IPS-NIHi7 (cell line): Measurements from ENCODE around the gene LBH.
"Not testable (repeated sequence)": the region's sequence is repeated elsewhere in the genome, so short reads cannot be mapped to it uniquely, and the experiment has no call there.

Experiments used
- DNase-seq: peaks from one replicate; pipeline ENCODE4 v3.0.0; 2012; ENCODE audit warnings: mixed read lengths; ENCODE audit errors: extremely low spot score

LBH gene

GRCh38 chr2:30257266-30258214 is 26.2 kb downstream of the LBH start:
- DNase-seq: no peak

GRCh38 chr2:30259071-30259470 is 27.7 kb downstream of the LBH start:
- DNase-seq: no peak

DNA sequence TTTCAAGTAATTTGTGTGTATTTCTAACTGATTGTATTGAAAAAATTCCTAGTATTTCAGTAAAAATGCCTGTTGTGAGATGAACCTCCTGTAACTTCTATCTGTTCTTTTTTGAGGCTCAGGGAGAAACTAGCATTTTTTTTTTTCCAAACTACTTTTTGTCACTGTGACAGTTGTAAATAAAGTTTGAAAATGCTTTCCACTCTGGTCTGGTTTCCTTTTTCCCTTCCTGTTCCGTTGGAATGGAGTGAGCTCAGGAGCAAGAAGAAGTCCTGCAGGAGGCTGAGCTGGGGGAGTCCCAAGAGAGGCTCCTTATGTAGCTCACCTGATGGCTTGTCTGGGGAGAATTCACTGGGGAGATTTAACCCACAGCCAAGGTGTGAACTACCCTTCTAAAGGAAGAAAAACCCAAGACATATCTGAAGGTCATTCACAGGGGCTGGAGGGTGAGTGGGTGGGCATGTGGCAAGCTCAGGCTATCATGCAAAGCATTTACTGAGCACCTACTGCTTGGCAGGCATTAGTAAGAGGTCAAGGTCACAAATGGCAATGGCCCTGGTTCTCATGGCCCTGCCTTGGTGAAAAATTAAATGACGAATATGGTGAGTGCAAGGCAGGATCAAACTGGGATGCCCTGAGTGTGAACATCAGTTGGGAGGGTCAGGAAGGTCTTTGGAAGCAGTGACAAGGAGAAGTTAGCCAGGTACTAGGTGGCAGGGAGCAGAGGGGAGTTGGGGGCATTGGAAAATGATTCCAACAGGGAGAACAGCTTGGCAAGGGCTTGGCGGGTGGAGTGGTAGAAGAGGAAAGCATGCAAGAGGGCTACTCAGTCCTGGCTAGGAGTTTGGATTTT is 28.7 kb downstream of the LBH start:
- no peak for DNase-seq

GRCh38 chr2:30260941-30261340 is 29.6 kb downstream of the LBH start:
- DNase-seq: no peak

- no peak for DNase-seq
Observed at GRCh38 chr2:30261695-30262211, 30.4 kb downstream of the LBH start.

DNA sequence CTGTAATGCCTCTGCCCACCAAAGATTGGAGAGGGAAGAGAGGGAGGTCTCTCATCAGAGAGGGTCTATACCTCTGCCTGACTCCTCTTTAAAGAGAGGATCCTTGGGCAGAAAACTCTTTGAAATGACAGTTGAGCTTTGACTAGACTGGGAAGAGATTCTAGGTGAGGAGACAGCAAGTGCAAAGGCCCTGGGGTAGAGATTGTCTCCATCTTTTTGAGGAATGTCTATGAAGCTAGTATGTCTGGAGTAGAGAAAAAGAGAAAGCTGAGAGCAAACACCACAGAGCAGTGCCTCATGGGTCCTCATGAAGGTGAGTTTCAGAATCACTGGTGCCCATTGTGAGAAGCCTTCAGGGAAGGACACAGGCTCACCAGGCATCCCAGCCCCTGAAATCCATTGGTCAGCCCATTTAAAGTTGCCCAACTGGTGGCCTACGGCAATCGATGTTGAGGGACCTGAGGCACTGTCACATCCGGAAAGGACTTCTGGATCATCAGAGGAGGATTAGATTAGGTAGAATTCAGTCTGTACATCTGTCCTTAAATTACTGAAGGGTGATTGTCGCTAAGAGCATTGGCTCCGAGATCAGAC is 31.5 kb downstream of the LBH start:
- no peak for DNase-seq

GRCh38 chr2:30264274-30264673 is 32.9 kb downstream of the LBH start:
- DNase-seq: no peak

DNA sequence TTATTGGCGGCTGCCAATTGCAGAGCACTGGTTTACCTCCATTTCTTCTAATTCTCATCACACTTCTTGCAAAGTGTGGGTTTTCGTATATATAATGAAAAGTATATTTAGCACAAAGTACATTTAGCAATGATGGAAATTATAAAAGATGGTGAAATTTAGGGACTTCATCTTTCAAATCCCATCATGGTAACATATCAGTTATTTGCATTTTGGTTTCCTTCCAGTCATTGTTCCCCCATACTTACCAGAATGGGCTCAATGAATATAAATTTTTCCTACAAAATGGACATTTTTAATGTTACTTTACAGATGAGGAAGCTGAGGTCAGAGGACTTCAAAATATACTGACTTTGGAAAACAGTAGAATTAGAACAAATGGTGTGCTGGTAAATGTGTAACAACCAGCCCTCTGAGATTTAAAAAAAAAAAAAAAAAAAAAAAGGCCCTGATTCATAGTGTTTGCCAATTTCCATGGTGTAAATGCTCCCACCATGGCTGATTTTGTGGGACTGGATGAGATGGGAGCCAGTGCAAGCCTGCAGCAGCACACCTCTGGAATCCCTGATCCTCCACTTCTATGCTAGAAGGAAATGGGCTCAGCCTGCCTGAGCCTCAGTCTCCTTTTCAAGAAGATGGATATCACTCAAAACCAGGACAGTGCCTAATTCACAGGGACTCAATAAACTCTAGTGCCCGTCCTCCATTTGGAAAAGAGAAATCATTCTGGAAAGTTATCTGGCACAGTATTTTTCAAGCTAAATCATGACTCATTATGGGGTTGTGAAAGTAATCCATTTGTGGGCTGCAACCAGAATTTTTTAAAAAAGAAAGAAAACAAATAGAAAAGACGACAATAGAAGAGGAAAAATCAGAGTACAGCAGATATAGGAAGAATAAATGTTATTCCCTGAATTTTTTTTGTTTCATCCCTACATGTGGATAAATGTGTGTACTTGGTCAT is 34.0 kb downstream of the LBH start:
- no peak for DNase-seq

DNA sequence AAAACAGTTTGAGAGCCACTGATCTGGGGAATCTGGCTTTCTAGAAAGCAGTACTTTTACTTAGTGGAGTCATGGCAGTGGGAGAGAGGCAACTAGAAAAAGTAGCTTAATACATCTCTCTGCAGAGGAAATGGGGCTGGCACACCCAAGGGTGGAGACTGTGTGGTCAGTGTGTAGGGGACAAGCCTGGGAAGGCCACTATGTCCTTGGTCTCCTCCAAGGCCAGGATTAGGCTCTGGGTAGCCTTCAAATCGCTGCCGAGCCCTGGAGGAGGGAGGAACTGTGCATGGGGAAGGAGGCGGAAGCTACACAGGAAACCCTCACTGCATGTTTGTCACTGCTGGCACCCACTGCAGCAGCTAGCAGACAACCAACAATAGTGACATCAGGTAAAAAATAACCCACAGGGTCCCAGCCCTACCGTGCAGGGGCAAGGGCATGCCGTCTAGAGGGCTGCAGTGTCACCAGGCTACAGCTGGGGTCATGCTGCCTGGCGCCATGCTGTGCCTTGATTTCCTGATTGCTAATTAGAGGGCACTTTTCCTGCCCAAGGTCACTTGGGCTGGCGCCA is 34.8 kb downstream of the LBH start:
- no peak for DNase-seq

- no peak for DNase-seq
Observed at GRCh38 chr2:30266705-30267104, 35.4 kb downstream of the LBH start.

DNA sequence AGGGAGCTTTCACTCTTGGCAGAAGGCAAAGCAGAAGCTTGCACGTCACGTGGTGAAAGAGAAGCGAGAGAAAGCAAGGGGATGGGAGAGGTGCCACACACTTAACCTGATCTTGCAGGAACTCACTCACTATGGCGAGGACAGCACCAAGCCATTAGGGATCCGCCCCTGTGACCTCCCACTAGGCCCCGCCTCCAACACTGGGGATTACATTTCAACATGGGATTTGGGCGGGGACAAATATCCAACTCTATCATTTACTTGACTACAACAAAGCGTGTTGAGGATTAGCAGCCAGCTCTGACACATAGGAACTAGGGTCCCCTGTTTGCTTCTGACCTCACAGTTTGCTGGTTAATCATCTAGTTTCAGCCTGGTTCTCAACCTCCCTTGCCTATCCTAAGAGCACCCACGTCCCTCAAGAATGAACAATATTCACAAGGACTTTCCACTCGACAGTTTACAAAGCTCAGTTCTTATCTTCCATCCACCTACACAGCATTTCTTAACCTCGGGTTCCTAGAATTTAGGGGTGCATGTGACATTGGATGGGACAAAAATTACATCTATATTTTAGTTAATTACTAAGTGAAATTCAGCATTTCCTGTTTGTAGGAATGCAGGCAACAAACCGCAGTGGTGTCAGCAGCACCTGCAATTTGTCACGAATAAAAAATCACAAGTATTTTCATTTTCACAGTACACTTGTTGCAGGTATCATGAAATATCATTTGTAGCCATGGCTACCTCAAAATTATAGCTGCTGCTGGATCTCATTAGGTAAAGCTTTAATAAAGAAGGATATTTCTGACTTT is 36.0 kb downstream of the LBH start:
- DNase-seq: no peak

DNA sequence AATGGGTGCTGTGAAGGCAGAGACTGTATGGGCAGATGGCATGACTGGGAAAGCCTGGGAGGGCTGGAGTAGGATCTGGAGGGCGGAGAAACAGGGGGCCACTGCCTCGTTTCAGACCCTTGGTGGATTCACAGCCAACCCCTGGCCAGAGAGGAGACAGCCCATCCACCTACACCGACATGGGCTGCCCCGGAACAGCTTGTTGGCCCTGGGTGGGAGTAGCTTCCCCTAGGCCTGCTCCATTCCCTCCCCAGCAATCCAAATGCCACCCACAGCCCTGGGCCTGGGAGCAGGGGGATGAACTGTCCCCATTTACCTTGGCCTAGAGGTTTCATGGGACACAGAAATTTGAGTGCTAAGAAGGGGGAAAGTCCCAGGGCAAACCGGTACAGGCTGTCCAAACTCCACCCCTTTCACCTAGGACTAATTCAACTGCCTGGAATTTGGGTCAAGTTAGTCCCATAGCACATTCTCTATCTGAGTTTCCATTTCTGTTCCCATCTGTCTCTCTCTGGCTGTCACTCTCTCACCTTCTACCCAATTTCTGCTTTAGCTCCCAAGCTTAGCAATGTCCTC is 37.0 kb downstream of the LBH start:
- DNase-seq: no peak

GRCh38 chr2:30269114-30269770 is 37.9 kb downstream of the LBH start:
- DNase-seq: not testable (repeated sequence)

GRCh38 chr2:30269771-30270145 is 38.4 kb downstream of the LBH start:
- no peak for DNase-seq

GRCh38 chr2:30270166-30270565 is 38.8 kb downstream of the LBH start:
- no peak for DNase-seq

- DNase-seq: no peak
Observed at GRCh38 chr2:30271301-30271700, 40.0 kb downstream of the LBH start.

DNA sequence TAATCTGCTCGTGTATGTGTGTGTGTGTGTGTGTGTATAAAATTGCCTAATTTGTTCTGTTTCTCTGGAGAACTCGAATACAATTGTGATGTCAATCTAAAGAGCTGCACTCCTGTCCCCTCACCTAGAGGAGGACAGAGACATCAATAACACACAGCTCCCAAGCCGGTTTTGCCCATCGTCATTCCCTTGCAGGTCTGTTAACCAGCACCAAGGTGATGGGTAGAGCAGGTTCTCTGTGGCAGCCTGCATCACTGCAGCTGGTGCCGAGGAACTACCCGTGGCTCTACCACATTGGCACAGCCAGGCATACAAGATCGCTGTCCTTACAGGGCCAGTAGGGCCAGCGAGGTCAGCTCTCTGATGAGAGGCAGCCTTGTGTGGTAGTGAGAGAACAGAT is 41.0 kb downstream of the LBH start:
- DNase-seq: no peak

- DNase-seq: no peak
Observed at GRCh38 chr2:30272761-30273573, 41.6 kb downstream of the LBH start.
